Activated T-cell treated with anti-CD3 and anti-CD28 coated beads for 1 hour (primary cell): Measurements from ENCODE around the gene CCDC91.

Experiments used
- DNase-seq: peaks from one replicate; pipeline ENCODE4 v3.0.0-alpha.2; 2020; ENCODE audit warnings: low read depth

The CCDC91 gene

DNA sequence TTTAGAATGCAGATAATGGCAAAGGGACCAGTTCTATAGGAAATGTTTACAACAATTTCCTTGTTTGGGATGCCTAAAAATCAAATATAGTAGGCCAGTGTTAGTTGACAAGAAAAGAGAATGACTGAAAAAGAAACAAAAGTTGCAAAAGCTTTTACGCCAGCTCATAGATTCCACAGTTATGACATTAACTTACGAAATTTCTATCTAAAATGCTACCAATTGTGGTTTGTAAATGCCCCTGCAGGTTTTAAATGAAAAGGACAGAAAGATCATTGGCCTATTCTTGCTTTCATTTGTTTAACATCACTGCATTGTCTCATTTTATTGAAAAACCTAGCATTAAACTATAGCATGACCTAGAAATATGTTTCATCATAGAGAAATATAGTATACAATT is 345.8 kb downstream of the CCDC91 start:
- no peak for DNase-seq

DNA sequence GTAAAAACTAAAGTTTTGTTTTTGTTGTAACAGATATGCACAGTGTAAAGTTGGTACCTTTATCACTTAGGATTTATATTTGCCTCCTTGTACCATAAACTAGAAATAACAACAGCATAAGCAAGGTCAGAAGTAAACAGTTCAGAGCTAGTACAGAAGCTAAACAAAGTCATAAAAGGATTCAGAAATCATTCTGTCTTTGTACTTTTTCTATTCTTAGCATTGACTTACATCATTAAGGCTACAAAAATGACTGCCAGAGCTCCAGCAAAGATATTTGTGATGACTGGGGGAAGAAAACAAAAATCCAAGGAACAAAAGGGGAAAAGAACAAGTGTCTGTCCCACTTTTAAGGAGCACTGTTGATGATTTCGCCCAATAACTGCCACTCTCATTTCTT is 347.2 kb downstream of the CCDC91 start:
- DNase-seq = no peak

GRCh38 chr12:28539691-28540323 is 349.6 kb downstream of the CCDC91 start:
- no peak for DNase-seq

- no peak for DNase-seq
Measured at GRCh38 chr12:28540324-28540714, 350.1 kb downstream of the CCDC91 start.

GRCh38 chr12:28543021-28543890 is 353.0 kb downstream of the CCDC91 start:
- DNase-seq = no peak

- DNase-seq = no peak
Measured at GRCh38 chr12:28550757-28551704, 360.8 kb downstream of the CCDC91 start.

DNA sequence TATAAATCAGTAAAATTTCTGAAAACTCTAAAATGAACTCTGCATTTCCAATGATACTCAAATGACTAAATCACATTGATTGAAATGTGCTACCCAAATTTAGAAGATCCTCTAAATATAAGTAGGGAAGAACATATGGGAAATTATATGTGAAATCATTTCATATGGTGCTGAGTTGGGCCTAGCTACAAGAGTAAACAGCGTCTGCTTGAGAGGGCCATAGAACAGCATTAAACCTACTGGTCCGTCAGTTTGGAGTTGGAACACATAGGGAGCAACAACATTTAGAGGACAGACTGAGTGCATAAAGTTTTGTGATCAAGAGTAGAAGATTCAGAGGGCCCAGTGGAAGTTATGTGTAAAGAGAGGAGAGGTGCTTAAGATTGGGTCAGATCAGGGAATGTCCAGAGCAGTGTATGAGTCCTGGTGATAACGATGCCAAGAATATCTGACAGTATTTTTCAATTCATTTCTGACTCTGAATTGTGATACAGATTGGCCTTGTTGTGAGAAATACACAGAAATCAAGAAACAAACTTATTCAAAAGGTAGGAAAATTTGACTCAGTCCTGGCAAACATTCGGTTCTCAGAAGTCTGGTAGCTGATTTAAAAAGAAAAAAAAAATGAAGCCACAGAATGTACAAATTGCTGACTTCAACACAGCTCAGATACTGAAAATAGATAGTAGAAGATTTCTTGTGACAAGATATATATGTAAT is 362.2 kb downstream of the CCDC91 start:
- no peak for DNase-seq

- no peak for DNase-seq
Measured at GRCh38 chr12:28555748-28556147, 365.5 kb downstream of the CCDC91 start.

DNA sequence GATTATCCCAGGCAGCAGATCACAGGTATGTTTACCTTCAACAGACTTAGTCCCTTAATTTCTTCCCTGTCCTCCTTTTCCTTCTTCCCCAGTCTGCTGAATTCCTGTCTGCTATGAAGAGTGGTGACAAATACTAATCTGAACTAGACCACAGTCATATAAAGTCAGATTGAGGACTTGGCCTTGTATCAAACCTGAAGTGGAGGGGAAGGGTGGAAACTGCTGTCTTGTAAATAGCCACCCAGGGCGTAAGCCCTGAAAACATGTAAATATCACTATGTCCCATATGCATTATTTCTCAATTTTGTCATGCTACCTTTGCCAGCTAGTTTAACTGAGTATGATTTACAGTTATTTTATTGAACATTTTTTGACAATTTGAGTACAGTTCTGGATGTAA is 368.0 kb downstream of the CCDC91 start:
- DNase-seq = no peak

DNA sequence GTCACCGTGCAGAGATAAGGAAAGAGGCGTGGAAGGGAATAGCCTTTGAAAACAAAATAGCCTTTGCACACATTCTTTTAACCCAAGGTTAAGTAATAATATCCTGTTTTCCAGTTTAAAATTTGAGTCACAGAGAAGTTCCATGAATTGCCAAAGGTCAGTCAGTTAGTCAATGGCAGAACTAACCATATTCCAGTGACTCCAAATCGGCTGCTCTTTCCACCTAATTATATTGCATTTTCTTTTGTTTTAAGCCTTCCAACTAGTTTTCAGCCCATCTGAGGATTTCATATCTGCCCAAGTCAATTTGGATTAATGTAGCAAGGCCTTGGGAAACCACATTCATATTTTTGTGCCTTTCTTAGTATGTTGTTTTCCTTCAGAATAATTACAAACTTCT is 373.0 kb downstream of the CCDC91 start:
- DNase-seq = no peak

- no peak for DNase-seq
Measured at GRCh38 chr12:28563936-28564335, 373.7 kb downstream of the CCDC91 start.

DNA sequence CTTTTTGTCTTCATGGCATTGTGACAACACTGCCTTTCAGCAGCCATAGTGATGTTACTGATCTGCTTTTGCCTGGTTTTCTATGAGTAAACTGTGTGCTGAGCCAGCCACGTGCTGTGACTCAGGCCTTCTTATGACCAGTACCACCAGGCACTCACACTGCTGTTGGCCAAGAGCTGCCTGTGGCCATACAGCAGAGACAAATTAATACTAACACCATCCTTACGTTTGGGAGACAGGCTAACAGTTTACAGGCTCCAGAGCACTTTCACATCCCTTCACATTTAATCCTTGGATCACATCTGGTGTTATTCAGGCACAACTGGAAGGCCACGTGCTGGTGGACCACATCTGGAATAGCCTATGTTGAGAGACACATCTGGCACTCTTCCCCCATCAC is 377.9 kb downstream of the CCDC91 start:
- DNase-seq = no peak

DNA sequence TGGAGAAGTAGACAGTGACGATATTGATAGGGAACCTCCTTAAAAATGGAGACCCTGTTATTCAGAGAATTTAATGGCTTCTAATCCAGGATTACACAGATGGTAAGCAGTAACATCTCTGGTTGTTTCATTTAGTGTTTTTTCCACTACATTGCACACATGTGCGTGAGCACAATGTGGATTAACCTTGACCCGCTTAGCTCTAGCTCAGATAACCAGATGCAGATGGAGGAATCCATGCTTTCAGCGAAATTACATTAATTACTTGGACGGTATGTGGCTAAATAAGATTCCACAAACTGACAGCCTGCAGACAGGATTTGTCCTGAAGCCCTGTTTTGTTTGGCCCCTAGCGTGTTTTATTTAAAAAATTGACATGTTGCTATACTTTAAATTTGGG is 378.4 kb downstream of the CCDC91 start:
- no peak for DNase-seq

DNA sequence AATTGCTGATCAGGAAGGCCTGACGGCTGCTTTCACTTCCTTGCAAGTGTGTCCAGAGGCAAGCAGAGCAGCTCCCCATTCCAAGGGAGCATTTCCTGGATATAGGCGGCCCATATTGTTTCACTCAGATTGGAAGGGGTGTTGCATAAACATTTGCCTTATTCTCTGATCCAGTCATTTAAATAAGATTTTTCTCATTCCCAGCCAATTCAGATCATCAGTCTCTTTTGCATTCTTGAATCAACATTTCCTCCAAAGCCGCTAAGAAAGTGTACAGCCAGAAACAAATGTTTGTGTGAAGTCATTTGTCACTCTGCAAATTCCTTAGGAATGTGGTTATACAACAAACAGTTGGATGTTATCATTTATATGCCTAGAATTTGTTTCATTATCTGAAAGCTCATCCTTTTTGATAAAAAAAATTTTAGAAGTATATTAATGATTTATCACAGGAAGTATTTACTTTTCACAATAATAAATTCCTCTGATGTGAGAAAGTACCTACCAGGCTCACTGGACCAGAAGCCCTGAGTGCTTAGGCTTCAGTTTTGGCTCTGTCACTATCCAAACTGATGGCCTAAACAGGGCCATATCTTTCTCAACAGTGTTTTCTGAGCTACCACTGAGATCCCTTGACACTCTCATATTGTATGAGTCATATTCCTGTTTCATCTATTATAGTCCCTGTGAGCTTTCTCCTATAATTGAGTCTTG is 379.6 kb downstream of the CCDC91 start:
- no peak for DNase-seq

DNA sequence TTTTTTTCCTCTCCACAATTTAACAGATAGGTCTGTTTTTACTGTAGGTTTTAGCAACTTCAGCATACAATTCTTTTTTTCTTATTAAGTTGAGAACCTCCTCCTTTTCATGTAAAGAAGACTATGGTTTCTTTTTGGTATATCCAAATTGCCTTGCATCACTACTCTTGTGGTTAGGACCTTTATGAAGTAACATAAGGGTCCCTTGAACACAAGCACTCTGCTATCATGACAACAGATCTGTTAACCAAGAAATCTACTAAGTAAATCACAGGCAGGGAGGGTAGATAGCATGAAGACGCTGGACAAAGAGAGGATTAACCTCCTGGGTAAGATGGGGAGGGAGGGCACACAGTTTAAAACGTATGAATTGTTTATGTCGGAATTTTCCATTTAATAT is 380.6 kb downstream of the CCDC91 start:
- no peak for DNase-seq

DNA sequence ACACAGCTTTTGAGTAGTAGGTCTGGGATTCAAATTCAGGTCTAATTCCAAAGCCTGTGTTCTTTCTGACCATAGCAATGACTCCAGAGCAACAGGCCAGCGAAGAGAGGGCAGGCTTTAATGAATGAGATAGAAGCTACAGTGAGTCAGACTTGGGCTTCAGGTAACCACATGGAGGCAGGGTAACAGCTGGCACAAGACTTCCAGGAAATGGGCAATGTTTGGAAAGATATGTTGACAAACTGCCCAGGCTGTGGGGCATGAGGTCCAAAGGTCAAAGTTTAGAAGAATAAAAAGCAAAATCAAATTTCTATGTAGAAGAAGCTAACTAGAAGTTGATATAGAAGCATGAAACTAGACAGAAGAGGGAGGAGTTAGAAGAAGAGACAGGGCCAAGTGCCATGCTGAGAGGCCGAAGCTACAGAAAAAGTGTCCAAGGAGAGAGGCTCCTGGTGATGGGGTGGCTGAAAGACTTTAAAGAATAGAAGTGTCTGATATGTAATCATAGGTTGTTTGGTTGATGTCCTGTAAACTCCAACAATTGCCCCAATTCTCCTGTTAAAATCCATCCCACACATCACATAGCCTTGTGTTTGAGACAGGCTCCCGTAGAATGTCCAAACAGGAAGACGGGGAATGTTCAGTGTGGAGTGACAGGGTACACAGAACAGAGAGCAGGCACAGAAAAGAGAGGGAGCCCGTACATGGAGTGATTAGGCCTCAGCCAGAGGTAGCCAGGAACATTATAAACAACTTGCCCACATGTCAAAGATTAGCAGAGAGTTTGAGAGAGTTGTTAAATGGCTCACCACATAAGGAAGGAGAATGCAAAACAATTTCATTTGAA is 384.7 kb downstream of the CCDC91 start:
- DNase-seq = no peak

GRCh38 chr12:28575593-28576205 is 385.4 kb downstream of the CCDC91 start:
- DNase-seq = no peak

GRCh38 chr12:28578361-28578760 is 388.1 kb downstream of the CCDC91 start:
- DNase-seq = no peak

GRCh38 chr12:28578833-28579252 is 388.6 kb downstream of the CCDC91 start:
- no peak for DNase-seq
